ENCODE measurements around the gene SRD5A3.

Gene SRD5A3

DNA sequence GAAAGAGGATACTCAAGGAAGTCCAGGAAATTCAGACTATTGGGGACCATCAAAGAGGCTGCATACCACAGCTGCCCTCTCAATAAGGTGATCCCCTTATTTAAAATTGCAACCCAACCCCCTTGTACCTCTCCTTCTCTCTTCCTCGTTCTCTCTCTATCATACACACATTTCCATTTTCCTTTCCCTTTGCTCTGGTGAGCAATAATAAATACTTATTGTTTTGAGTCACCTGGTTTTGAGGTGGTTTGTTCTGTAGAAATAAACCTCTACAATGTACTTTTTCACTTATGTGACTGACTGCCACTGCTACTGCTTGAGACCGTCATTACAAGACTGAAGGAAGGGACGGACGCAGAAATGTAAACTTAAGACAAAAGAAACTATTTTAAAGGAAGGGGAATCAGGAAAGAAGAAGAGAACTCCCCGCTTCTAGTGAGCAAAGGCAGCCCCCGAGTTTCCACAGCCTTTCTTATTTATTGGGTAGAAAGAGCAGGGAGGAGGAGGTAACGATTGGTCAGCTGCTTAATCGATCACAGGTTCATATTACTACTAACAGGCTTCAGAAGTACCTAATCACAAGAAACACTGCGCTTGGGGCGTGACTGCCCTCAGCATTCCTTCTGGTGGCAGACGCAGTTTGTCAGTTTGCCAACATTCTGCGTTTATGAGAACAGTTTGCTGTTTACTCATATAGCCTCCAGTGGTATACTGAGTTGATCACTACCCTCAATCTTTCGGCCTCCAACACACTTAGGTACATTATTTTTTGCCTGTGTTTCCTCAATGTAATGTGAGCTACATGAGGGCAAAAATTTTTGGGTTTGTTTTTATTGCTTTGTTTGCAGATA lies 32.8 kb downstream of the SRD5A3 start:
- no peak for ATAC-seq
- H3K36me3 Mint-ChIP-seq (ENCODE audit: low read depth) = no peaks in the 10 kb centered on the region
- no peak overlapping the region for H3K27ac Mint-ChIP-seq
- no peak overlapping the region for H3K4me3 Mint-ChIP-seq
- no peaks in the 10 kb centered on the region for H3K27me3 Mint-ChIP-seq
- DNase-seq = no peak
- no peaks in the 10 kb centered on the region for H3K9me3 Mint-ChIP-seq
- peaks cover 2% of the 10 kb centered on the region for H3K4me1 Mint-ChIP-seq

DNA sequence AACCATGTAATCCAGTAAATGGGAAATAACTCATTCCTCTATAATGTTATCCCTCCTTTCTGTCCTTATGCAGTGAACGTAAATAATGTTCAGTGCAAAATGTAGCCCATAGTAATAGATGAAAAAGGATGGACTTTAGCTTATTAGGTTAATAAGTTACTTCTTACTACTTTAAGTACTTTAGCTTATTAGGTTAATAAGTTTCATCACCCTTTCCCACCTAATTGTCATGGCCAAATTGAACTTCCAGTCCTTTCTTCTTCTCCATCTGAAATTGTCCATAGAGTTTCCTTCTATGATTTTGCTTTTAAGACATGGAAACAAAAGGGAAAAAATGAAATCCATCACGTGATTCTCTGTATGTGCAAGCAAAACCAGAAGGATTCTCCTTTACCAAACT lies 34.5 kb downstream of the SRD5A3 start:
- no peak for ATAC-seq
- no peaks in the 10 kb centered on the region for H3K9me3 Mint-ChIP-seq
- no peak overlapping the region for H3K27ac Mint-ChIP-seq
- DNase-seq = no peak
- H3K4me3 Mint-ChIP-seq = no peak overlapping the region
- peaks cover 8% of the 10 kb centered on the region for H3K4me1 Mint-ChIP-seq
- no peaks in the 10 kb centered on the region for H3K36me3 Mint-ChIP-seq (ENCODE audit: low read depth)
- no peaks in the 10 kb centered on the region for H3K27me3 Mint-ChIP-seq

DNA sequence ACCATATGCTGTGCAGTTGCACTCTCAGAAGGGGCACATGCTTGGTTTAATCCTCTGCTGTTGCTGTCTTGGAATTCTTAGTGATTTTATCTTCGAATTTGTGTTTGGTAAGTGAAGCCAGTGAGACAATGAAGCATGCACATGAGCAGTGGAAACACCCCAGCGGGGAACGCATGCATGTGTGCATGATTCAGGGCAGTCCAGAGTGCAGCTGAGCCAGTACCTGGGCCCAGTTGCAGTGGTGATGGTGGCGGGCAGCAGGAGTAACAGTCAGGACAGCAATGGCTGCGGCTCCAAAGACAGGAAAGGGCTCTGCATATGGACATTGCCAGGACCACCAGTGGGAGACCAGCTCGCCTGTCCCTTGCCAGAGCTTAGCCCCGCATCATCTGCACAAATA lies 35.5 kb downstream of the SRD5A3 start:
- Mint-ChIP-seq H3K27me3 (no peaks in the 10 kb centered on the region), H3K4me1 (peaks cover 16% of the 10 kb centered on the region), H3K9me3 (no peaks in the 10 kb centered on the region), H3K36me3 (ENCODE audit: low read depth) (no peaks in the 10 kb centered on the region), H3K27ac (no peak overlapping the region), H3K4me3 (no peak overlapping the region)
- DNase-seq (no peak), ATAC-seq (no peak)

DNA sequence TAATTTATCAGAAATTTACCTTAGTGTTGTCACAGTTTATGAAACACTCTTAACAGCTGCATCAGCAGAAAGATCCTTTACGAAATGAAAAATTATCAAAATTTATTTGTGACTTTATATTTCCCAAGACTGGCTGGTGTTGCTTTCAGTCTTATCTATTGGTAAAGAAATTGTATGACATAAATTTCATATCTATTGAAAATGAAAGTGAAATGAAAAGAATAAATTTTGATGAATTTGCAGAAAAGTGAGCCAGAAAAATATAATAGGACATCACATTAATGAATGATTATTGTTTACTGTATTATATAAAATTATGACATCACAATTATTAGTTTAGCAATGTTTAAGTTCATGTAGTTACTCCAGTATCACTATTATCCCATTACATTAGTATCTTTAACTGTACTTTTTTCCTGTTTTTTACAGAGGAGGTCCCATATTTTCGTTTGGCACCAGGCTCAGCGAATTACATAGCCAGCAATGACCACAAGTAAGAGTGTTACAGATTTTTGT lies 36.5 kb downstream of the SRD5A3 start:
- DNase-seq (no peak), ATAC-seq (no peak)
- peaks cover 26% of the 10 kb centered on the region for H3K4me1 Mint-ChIP-seq
- no peak overlapping the region for H3K4me3 Mint-ChIP-seq
- H3K27me3 Mint-ChIP-seq = no peaks in the 10 kb centered on the region
- H3K27ac Mint-ChIP-seq = no peak overlapping the region
- no peaks in the 10 kb centered on the region for H3K9me3 Mint-ChIP-seq
- H3K36me3 Mint-ChIP-seq (ENCODE audit: low read depth) = no peaks in the 10 kb centered on the region

DNA sequence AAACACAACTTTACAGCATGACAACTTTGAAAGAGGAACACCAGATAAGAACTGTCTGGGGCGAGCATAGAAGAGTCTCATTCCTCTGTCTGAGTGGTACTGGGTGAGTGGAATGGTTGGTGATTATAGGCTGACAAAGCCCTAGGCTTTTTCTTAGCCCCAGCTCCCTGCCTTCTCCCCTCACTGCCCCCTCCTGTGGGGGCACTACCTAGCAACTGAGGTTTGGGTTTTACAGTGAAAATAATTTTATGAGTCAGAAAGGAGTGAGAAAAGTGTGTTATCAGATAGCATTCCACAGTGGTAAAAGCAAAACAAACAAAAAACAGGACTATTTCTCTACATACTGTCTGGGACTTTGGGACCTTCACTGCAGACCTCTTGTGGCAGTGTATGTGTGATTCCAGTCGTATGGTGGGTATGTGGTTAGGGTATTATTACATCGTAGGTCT lies 39.2 kb downstream of the SRD5A3 start:
- DNase-seq (no peak), ATAC-seq (peak; percentile 42)
- peaks cover 4% of the 10 kb centered on the region for H3K27me3 Mint-ChIP-seq
- H3K27ac Mint-ChIP-seq = peak overlapping the region; percentile 26
- H3K4me3 Mint-ChIP-seq = no peak overlapping the region
- peaks cover 30% of the 10 kb centered on the region for H3K4me1 Mint-ChIP-seq
- no peaks in the 10 kb centered on the region for H3K36me3 Mint-ChIP-seq (ENCODE audit: low read depth)
- no peaks in the 10 kb centered on the region for H3K9me3 Mint-ChIP-seq

DNA sequence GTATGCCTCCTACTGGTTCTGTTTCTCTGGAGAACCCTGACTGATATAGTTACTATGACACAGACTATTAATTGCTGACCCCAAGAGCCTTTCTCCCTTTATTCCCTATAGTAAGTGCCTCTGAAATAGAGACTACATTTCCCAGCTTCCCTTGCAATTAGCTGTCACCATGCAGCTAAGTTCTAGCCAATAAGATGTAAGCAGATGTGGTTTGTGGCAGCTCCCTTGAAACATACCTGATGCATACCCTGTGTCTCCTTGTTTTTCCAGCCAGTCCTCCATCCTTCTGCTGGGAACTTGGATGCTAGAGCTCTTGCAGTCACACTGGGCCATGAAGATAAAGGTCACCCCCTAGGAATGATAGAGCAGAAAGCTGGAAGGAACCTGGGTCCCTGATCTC lies 40.0 kb downstream of the SRD5A3 start:
- ATAC-seq (peak; percentile 52), DNase-seq (no peak)
- H3K4me3 Mint-ChIP-seq = no peak overlapping the region
- H3K9me3 Mint-ChIP-seq = no peaks in the 10 kb centered on the region
- peaks cover 30% of the 10 kb centered on the region for H3K4me1 Mint-ChIP-seq
- H3K27ac Mint-ChIP-seq = no peak overlapping the region
- H3K27me3 Mint-ChIP-seq = peaks cover 4% of the 10 kb centered on the region
- no peaks in the 10 kb centered on the region for H3K36me3 Mint-ChIP-seq (ENCODE audit: low read depth)

DNA sequence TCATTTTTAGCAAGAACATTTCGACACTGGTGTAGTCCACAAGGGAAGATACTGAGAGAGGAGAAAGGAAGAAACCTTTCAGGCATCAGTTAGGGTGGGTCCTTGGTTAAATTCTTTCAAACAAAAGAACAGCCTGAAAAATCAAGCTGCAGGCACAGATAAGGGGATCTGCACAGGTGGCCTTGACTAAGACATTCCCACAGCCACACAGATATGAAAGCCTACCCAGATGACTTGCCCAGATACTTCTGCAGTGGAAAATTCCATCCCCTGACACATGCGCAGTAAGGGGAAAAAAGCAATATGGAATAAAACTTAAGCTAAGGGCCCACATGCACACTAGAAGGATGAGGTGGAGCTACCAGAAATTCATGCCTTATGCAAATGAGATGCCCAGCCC lies 40.8 kb downstream of the SRD5A3 start:
- H3K4me3 Mint-ChIP-seq = no peak overlapping the region
- H3K36me3 Mint-ChIP-seq (ENCODE audit: low read depth) = no peaks in the 10 kb centered on the region
- no peak for DNase-seq
- H3K27ac Mint-ChIP-seq = peak overlapping the region; percentile 22
- peaks cover 29% of the 10 kb centered on the region for H3K4me1 Mint-ChIP-seq
- H3K27me3 Mint-ChIP-seq = peaks cover 4% of the 10 kb centered on the region
- no peaks in the 10 kb centered on the region for H3K9me3 Mint-ChIP-seq
- ATAC-seq = peak; percentile 70

DNA sequence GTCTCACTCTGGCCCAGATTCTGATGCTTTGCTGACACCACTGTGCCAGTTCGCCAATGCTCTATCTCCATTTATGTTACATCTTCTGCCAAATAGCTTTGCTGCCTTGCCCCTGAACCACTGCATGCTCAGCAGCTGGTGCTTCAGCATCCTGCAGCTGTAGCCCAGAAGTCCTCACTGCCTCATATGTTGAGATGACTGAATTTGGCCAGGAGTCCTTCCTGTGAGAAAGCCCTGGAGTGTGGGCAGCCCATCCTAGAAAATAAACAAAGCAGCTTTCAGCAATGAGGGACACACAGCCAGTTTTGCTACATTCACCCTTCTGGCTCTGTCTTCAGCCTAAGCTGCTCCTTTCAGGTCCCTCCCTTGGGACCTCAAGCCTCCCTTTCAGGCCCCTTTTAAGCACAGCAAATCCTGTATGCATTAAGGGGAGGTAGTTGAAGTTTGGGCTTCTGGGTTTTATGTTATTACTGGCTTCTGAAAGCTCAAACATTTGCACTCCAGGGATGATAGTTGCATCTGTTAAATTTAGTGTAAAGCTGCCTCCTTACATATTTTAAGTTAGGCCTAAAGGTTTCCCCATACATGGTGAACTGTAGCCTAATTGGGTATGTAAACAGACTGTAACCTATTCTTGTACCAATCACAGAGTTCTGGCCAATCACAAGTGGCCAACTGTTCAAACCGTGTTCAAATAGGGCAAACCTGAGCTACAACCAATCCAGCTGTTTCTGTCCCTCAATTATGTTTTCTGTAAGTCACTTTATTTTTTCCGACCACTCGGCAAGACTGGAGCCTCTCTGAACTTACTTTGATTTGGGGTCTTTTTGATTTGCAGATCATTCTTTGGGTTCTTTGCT lies 47.6 kb downstream of the SRD5A3 start:
- H3K4me1 Mint-ChIP-seq = peaks cover 30% of the 10 kb centered on the region
- DNase-seq (no peak), ATAC-seq (no peak)
- peaks cover 4% of the 10 kb centered on the region for H3K27me3 Mint-ChIP-seq
- no peak overlapping the region for H3K4me3 Mint-ChIP-seq
- no peak overlapping the region for H3K27ac Mint-ChIP-seq
- H3K9me3 Mint-ChIP-seq = no peaks in the 10 kb centered on the region
- peaks cover 22% of the 10 kb centered on the region for H3K36me3 Mint-ChIP-seq (ENCODE audit: low read depth)

DNA sequence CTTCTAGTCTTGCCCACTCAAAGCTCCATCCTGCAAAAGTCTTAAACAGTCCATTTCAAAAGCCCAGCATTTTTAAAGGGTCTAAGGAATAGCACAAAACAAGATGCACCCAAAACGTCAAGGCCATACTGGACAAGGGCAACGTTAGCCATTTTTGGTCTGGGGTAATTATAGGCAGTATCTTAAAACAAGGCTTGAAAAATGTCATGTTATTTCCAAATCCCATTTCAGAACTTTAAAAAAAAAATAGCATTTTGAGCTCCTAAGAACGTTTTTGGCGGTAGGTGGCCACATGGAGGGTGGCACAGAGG lies 49.1 kb downstream of the SRD5A3 start:
- no peak for DNase-seq
- no peaks in the 10 kb centered on the region for H3K9me3 Mint-ChIP-seq
- H3K4me3 Mint-ChIP-seq = peak overlapping the region; percentile 97
- ATAC-seq = no peak
- H3K27ac Mint-ChIP-seq = peak overlapping the region; percentile 97
- peaks cover 38% of the 10 kb centered on the region for H3K4me1 Mint-ChIP-seq
- peaks cover 29% of the 10 kb centered on the region for H3K36me3 Mint-ChIP-seq (ENCODE audit: low read depth)
- H3K27me3 Mint-ChIP-seq = no peaks in the 10 kb centered on the region

DNA sequence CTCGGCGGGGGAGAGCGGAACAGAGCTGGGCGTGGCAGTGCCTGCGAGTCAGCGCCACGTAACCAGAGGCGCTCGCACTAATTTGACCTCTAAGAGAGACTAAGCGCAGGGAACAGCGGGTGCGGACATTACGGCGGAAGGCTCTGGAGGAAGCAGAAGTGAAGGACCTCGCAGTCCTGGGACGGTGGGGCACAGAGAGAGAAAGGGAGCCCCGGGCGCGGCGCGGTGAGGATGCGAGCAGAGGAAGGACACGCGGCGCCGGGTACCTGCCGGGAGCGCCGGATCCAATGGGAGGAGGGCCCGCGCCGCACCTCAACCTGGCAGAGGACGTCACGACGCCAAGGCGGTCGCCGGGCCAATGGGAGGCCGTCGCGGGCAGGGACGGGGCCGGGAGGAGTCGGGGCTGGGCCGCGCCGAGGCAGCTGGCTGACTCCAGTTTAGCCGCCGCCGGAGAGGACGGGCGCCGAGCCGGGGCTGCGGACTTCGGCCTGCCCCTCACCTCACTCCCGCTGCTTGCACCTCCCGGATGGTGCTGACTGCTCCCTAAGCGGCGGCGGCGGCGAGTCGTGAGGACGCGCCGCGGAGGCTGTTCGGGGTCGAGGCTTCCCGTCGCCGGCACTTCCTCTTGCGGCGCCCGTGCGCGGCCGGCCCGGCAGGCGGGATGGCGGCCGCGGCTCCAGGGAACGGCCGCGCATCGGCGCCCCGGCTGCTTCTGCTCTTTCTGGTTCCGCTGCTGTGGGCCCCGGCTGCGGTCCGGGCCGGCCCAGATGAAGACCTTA lies 49.7 kb downstream of the SRD5A3 start, which contains the start of gene TMEM165:
Gene TMEM165 (plus strand): TSS at position 429 of the 779 bp plus-strand sequence. CDS start 233 bp downstream, at position 662.
- H3K27ac Mint-ChIP-seq = peak within 1 kb of the TSS; percentile 97
- H3K27me3 Mint-ChIP-seq = no peaks in the 10 kb centered on the region
- ATAC-seq = peak; percentile 98
- no peaks in the 10 kb centered on the region for H3K9me3 Mint-ChIP-seq
- H3K4me1 Mint-ChIP-seq = peaks cover 41% of the 10 kb centered on the region
- H3K4me3 Mint-ChIP-seq = peak within 1 kb of the TSS; percentile 97
- peaks cover 33% of the 10 kb centered on the region for H3K36me3 Mint-ChIP-seq (ENCODE audit: low read depth)
- peak; percentile 92 for DNase-seq

DNA sequence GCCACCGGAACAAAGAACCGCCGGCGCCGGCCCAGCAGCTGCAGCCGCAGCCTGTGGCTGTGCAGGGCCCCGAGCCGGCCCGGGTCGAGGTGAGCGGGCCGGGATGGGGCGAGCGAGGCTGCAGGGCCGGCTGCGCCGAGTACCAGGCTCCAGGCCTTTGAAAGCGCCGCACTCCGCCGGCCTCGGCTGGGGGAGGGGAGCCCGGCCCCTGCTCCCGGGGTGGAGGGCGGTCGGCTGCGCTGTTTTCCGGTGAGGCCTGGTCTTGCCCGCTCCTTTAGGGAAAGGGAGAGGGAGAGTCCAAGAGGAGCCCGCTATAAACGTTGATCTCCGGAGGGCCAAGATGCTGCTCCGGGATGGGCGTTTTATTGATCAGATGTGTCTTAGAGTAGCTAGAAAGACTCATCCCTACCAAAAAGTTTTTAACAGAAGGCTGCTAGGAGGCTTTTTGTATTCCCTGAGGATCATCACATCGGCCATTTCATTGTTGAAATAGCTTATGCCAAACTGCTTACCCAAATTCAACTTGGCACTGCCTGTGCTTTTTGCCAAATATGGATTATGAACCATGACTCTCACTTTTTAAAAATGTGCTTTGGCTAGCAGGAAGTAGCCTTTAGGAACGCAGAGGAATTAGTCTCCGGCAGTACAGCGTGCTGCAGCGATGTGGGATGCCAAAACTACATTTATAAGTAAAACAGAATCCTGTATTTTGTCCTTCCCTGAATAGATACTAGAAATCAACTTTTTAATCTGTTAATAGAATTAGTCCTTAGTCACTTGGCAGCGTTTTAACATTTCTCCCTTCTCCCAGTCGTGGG lies 50.5 kb downstream of the SRD5A3 start:
- Mint-ChIP-seq H3K36me3 (ENCODE audit: low read depth) (peaks cover 41% of the 10 kb centered on the region), H3K27me3 (no peaks in the 10 kb centered on the region), H3K4me3 (peak overlapping the region; percentile 97), H3K9me3 (no peaks in the 10 kb centered on the region), H3K4me1 (peaks cover 42% of the 10 kb centered on the region), H3K27ac (peak overlapping the region; percentile 82)
- DNase-seq = peak; percentile 40
- peak; percentile 5 for ATAC-seq

DNA sequence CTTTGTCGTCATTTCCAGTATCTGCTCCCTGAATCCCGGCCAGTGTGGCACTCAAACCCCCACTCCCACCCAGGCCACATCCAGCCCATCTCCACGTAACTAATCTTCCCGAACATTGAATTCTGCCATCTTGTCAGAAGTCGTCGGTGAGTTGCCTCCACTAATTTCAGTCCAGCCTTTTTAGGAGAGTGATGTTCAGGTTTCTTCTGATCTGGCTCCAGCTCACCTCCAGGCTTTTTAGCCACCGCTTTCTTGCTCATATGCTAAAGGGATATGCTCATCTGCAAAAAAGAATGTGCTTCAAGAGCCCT lies 51.0 kb downstream of the SRD5A3 start:
- ATAC-seq (no peak), DNase-seq (no peak)
- Mint-ChIP-seq H3K36me3 (ENCODE audit: low read depth) (peaks cover 41% of the 10 kb centered on the region), H3K4me1 (peaks cover 42% of the 10 kb centered on the region), H3K9me3 (no peaks in the 10 kb centered on the region), H3K27ac (peak overlapping the region; percentile 82), H3K4me3 (peak overlapping the region; percentile 97), H3K27me3 (no peaks in the 10 kb centered on the region)

DNA sequence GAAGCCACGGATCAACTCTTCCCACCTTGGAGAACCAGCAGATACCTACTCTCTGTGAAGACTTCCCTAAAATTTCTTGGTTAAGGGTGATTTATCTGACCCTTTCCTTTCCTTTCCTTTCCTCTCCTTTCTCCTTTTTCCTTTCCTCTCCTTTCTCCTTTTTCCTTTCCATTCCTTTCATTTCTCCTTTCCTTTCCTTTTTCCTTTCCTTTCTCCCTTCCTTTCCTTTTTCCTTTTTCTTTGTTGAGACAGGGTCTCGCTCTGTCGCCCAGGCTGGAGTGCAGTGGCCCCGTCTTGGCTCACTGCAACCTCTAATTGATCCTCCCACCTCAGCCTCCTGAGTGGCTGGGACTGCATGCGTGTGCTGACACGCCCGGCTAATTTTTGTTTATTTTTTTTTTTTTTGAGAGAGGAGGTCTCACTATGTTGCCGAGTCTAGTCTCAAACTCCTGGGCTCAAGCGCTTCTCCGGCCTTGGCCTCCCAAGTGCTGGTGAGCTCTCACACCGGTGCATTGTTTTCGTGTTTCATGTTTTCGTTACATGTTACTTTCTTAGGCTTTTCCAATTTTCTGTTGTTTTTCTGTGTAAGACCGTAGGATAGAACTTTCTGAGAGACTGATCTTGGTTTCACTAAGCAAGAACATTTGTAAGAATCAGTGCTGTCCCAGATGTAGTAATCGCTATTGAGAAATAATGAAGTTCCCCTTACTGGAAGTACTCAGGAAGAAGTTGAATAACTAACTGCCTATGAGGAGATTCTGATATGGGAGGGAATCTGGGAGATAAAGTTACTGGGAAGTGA lies 51.7 kb downstream of the SRD5A3 start:
- Mint-ChIP-seq H3K27me3 (no peaks in the 10 kb centered on the region), H3K9me3 (no peaks in the 10 kb centered on the region), H3K4me3 (peak overlapping the region; percentile 97), H3K36me3 (ENCODE audit: low read depth) (peaks cover 41% of the 10 kb centered on the region), H3K4me1 (peaks cover 42% of the 10 kb centered on the region), H3K27ac (peak overlapping the region; percentile 82)
- DNase-seq (no peak), ATAC-seq (no peak)

All from activated naive CD8-positive, alpha-beta T cell treated with anti-CD3 and anti-CD28 coated beads, Interleukin-2, amount 50 U/mL, for 24 hours (primary cell).